K562 (cell line): Measurements from ENCODE around the gene TBC1D17. TPM values are rescaled to one million over a fixed set of nuclear protein-coding genes. Genes with fewer than 3 reads are reported as not detected.

Source experiments
- ATF7 ChIP-seq: fragments of 450-650 bp; IDR thresholded peaks from 2 replicates; pipeline ENCODE4 v1.7.1; 2014; ENCODE audit warnings: mild to moderate bottlenecking, moderate library complexity
- BCOR ChIP-seq: fragments of 450-650 bp; IDR thresholded peaks from 2 replicates; pipeline ENCODE4 v1.6.1; 2016
- CEBPG ChIP-seq, 3 experiments: fragments of 200-800 bp in 1 of 3; sonication (Bioruptor generic) in 1 of 3; sonication (generic) in 1 of 3; formaldehyde crosslinking in 1 of 3; IDR thresholded peaks in 2 of 3; conservative IDR thresholded peaks in 1 of 3; 2 replicates each; pipeline versions ENCODE4 v1.6.1 to v1.8.0; 2016 to 2022; ENCODE audit warnings: missing compliant biosample characterization in 2 of 3, missing genetic modification characterization in 2 of 3, mild to moderate bottlenecking in 1 of 3, missing genetic modification reagents in 1 of 3
- FOXJ2 ChIP-seq: fragments of 200-800 bp; sonication (Bioruptor generic); IDR thresholded peaks from 2 replicates; pipeline ENCODE4 v1.6.1; 2016; ENCODE audit warnings: missing genetic modification characterization, missing compliant biosample characterization
- GABPB1 ChIP-seq: sonication (generic); formaldehyde crosslinking; IDR thresholded peaks from 2 replicates; pipeline ENCODE4 v1.8.0; 2022; ENCODE audit warnings: mild to moderate bottlenecking, missing genetic modification reagents
- KDM1A ChIP-seq, 2 experiments: fragments of 450-650 bp; IDR thresholded peaks; 2 replicates each; pipeline ENCODE4 v1.6.1; 2016; ENCODE audit warnings: mild to moderate bottlenecking in 2 of 2
- MTF1 ChIP-seq: fragments of 250-450 bp; sonication (Bioruptor Pico); IDR thresholded peaks from 2 replicates; pipeline ENCODE4 v1.9.0; 2021; ENCODE audit warnings: moderate library complexity, mild to moderate bottlenecking, inconsistent platforms, borderline replicate concordance
- NCOR1 ChIP-seq: fragments of 450-650 bp; IDR thresholded peaks from 2 replicates; pipeline ENCODE4 v1.6.1; 2016; ENCODE audit warnings: mild to moderate bottlenecking, moderate library complexity
- NFRKB ChIP-seq: fragments of 450-650 bp; IDR thresholded peaks from 2 replicates; pipeline ENCODE4 v1.6.1; 2016; ENCODE audit warnings: low read depth
- POLR3A ChIP-seq: IDR thresholded peaks from 2 replicates; pipeline ENCODE4 v1.6.1; 2011; ENCODE audit warnings: borderline replicate concordance, mild to moderate bottlenecking, moderate library complexity; ENCODE audit not compliant: insufficient read length, insufficient read depth; ENCODE audit errors: extremely low read depth
- RFX7 ChIP-seq: fragments of 250-450 bp; sonication (Bioruptor Pico); IDR thresholded peaks from 2 replicates; pipeline ENCODE4 v1.5.1; 2021; ENCODE audit warnings: mild to moderate bottlenecking
- RNF2 ChIP-seq: sonication (generic); IDR thresholded peaks from 2 replicates; pipeline ENCODE4 v1.6.1; 2016
- TBL1XR1 ChIP-seq, 2 experiments: IDR thresholded peaks; 2 replicates each; pipeline ENCODE4 v1.6.1; 2012; ENCODE audit warnings: improper control_type of control experiment in 2 of 2, low read length in 2 of 2, mild to moderate bottlenecking in 1 of 2
- TCFL5 ChIP-seq: fragments of 250-450 bp; sonication (Bioruptor Pico); conservative IDR thresholded peaks from 2 replicates; pipeline ENCODE4 v1.6.1; 2021; ENCODE audit warnings: mild to moderate bottlenecking, moderate library complexity, matching md5 sums
- TEAD1 ChIP-seq, 2 experiments: fragments of 450-650 bp in 1 of 2; sonication (generic) in 1 of 2; formaldehyde crosslinking; IDR thresholded peaks; 2 replicates each; pipeline versions ENCODE4 v1.4.0 to v1.8.0; 2020 to 2022; ENCODE audit warnings: mild to moderate bottlenecking in 2 of 2, missing genetic modification reagents in 1 of 2
- ZNF143 ChIP-seq: sonication (generic); formaldehyde crosslinking; IDR thresholded peaks from 2 replicates; pipeline ENCODE4 v1.9.0; 2022; ENCODE audit warnings: mild to moderate bottlenecking, missing genetic modification reagents
- ZNF197 ChIP-seq: fragments of 200-800 bp; sonication (Bioruptor generic); IDR thresholded peaks from 2 replicates; pipeline ENCODE4 v1.6.1; 2016; ENCODE audit warnings: low read depth, missing genetic modification characterization, missing compliant biosample characterization
- ZNF277 ChIP-seq: fragments of 250-450 bp; sonication (Bioruptor Pico); IDR thresholded peaks from 2 replicates; pipeline ENCODE4 v1.8.0; 2022; ENCODE audit warnings: inconsistent platforms, mild to moderate bottlenecking, moderate library complexity, borderline replicate concordance
- polyA plus RNA-seq, 8 experiments: library from polyadenylated mRNA; depleted of rRNA in 4 of 8; stranded (reverse) in 5 of 8; unstranded in 3 of 8; fragments of >200 nt; fragmentation: Nextera tagmentation in 2 of 8; fragmentation: Illumina TruSeq in 1 of 8; extraction: Ambion mirVana in 2 of 8; extraction: Trizol in 1 of 8; gene quantifications; 2 replicates each; pipeline versions ENCODE4 v1.2.1 to v1.2.3, GENCODE V29; 2011 to 2014; ENCODE audit warnings: inconsistent platforms in 1 of 8, missing spikeins in 1 of 8
- total RNA-seq, 7 experiments: library from RNA; depleted of rRNA in 6 of 7; stranded (reverse); fragments of >200 nt in 6 of 7; fragmentation: Illumina TruSeq in 2 of 7; extraction: Trizol in 2 of 7; gene quantifications; 2 replicates each; pipeline versions ENCODE4 v1.2.1 to v1.2.3, GENCODE V29; 2011 to 2021; ENCODE audit warnings: low replicate concordance in 1 of 7
- TF ChIP-seq, protein P1 (sequence below): sonication (generic); formaldehyde crosslinking; IDR thresholded peaks from 2 replicates; pipeline ENCODE4 v1.4.0; 2020; ENCODE audit warnings: mild to moderate bottlenecking, missing genetic modification reagents
- TF ChIP-seq, protein P2 (sequence below): fragments of 450-650 bp; formaldehyde crosslinking; IDR thresholded peaks from 2 replicates; pipeline ENCODE4 v1.4.0; 2020; ENCODE audit warnings: mild to moderate bottlenecking, moderate library complexity
- TF ChIP-seq, protein P3 (sequence below): fragments of 450-650 bp; IDR thresholded peaks from 2 replicates; pipeline ENCODE4 v1.6.1; 2017; ENCODE audit warnings: antibody characterized with exemption

Gene TBC1D17
- total and polyA plus RNA-seq, 9 of the 15 experiments (the other 6 are each of a cell fraction or from before 2014, with no cell fraction given): 0.42 to 16.0 (median 3.8) TPM

- TF ChIP-seq ZNF277 (no peak), FOXJ2 (peak; percentile 76), ZNF197 (CRISPR knock-in tag) (no peak), RNF2 (peak; percentile 63; the same call in 1 of the 2 replicates), MTF1 (CRISPR knock-in tag) (no peak), TEAD1 (CRISPR knock-in tag; IDR thresholded peaks at IDR 0.05) (peak; percentile 45 to 90; a peak in 2 of 4 replicates), GABPB1 (CRISPR knock-in tag) (peak; percentile 75; the same call in 1 of the 2 replicates), CEBPG (CRISPR knock-in tag; IDR thresholded peaks at IDR 0.05) (no peak), CEBPG (tag; conservative IDR thresholded peaks at IDR 0.05 in 1 of 2, IDR thresholded peaks at IDR 0.05 in 1 of 2) (no peak), POLR3A (no peak), ZNF143 (peak; percentile 88), RFX7 (CRISPR knock-in tag) (no peak), TCFL5 (no peak), TBL1XR1 (IDR thresholded peaks at IDR 0.05; ENCODE audit: low read length in 2 of 2) (peak in 1 of 2 experiments; percentile 37; a peak in 1 of 4 replicates), NFRKB (no peak), KDM1A (IDR thresholded peaks at IDR 0.05) (no peak), BCOR (0 out of 2 replicates have a peak, but pooled peaks have one; percentile 10), ATF7 (peak; percentile 99), NCOR1 (0 out of 2 replicates have a peak, but pooled peaks have one; percentile 16)
- TF ChIP-seq, protein P1, sequence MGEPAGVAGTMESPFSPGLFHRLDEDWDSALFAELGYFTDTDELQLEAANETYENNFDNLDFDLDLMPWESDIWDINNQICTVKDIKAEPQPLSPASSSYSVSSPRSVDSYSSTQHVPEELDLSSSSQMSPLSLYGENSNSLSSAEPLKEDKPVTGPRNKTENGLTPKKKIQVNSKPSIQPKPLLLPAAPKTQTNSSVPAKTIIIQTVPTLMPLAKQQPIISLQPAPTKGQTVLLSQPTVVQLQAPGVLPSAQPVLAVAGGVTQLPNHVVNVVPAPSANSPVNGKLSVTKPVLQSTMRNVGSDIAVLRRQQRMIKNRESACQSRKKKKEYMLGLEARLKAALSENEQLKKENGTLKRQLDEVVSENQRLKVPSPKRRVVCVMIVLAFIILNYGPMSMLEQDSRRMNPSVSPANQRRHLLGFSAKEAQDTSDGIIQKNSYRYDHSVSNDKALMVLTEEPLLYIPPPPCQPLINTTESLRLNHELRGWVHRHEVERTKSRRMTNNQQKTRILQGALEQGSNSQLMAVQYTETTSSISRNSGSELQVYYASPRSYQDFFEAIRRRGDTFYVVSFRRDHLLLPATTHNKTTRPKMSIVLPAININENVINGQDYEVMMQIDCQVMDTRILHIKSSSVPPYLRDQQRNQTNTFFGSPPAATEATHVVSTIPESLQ: no peak
- TF ChIP-seq, protein P2, sequence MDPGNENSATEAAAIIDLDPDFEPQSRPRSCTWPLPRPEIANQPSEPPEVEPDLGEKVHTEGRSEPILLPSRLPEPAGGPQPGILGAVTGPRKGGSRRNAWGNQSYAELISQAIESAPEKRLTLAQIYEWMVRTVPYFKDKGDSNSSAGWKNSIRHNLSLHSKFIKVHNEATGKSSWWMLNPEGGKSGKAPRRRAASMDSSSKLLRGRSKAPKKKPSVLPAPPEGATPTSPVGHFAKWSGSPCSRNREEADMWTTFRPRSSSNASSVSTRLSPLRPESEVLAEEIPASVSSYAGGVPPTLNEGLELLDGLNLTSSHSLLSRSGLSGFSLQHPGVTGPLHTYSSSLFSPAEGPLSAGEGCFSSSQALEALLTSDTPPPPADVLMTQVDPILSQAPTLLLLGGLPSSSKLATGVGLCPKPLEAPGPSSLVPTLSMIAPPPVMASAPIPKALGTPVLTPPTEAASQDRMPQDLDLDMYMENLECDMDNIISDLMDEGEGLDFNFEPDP (CRISPR knock-in tag): no peak
- TF ChIP-seq, protein P3, sequence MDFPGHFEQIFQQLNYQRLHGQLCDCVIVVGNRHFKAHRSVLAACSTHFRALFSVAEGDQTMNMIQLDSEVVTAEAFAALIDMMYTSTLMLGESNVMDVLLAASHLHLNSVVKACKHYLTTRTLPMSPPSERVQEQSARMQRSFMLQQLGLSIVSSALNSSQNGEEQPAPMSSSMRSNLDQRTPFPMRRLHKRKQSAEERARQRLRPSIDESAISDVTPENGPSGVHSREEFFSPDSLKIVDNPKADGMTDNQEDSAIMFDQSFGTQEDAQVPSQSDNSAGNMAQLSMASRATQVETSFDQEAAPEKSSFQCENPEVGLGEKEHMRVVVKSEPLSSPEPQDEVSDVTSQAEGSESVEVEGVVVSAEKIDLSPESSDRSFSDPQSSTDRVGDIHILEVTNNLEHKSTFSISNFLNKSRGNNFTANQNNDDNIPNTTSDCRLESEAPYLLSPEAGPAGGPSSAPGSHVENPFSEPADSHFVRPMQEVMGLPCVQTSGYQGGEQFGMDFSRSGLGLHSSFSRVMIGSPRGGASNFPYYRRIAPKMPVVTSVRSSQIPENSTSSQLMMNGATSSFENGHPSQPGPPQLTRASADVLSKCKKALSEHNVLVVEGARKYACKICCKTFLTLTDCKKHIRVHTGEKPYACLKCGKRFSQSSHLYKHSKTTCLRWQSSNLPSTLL: no peak
Observed at GRCh38 chr19:49850487-49851342, 26.8 kb upstream of the TBC1D17 start, which contains the start of gene PTOV1 (continued).
